Fibroblast of upper back skin (primary cell): ENCODE measurements around the gene PHLDB2.

Experiments used
- DNase-seq: peaks from one replicate; pipeline ENCODE4 v3.0.0-alpha.2; 2013

PHLDB2 gene

GRCh38 chr3:111852540-111852939 is 6.5 kb upstream of the PHLDB2 start:
- no peak for DNase-seq

- DNase-seq: no peak
Observed at GRCh38 chr3:111853068-111853467, 6.0 kb upstream of the PHLDB2 start.

GRCh38 chr3:111854990-111855389 is 4.1 kb upstream of the PHLDB2 start:
- DNase-seq: no peak

GRCh38 chr3:111856501-111856900 is 2.6 kb upstream of the PHLDB2 start:
- DNase-seq: no peak

- DNase-seq: no peak
Observed at GRCh38 chr3:111857474-111857873, 1.6 kb upstream of the PHLDB2 start.

- no peak for DNase-seq
Observed at GRCh38 chr3:111858642-111859041, 423 bp upstream of the PHLDB2 start.

GRCh38 chr3:111859974-111860859 is 1.2 kb downstream of the PHLDB2 start:
- peak; percentile 91 for DNase-seq

- DNase-seq: no peak
Observed at GRCh38 chr3:111861391-111861790, 2.3 kb downstream of the PHLDB2 start.

GRCh38 chr3:111862415-111862814 is 3.4 kb downstream of the PHLDB2 start:
- DNase-seq: no peak

GRCh38 chr3:111862974-111863373 is 3.9 kb downstream of the PHLDB2 start:
- no peak for DNase-seq

GRCh38 chr3:111863942-111864694 is 5.1 kb downstream of the PHLDB2 start:
- DNase-seq: no peak

GRCh38 chr3:111864821-111865656 is 6.0 kb downstream of the PHLDB2 start:
- peak; percentile 96 for DNase-seq

- no peak for DNase-seq
Observed at GRCh38 chr3:111867889-111868426, 8.9 kb downstream of the PHLDB2 start.

GRCh38 chr3:111870620-111871019 is 11.6 kb downstream of the PHLDB2 start:
- DNase-seq: peak; percentile 65

GRCh38 chr3:111871809-111872623 is 13.0 kb downstream of the PHLDB2 start:
- no peak for DNase-seq

- DNase-seq: no peak
Observed at GRCh38 chr3:111872979-111873378, 13.9 kb downstream of the PHLDB2 start.

- peak; percentile 68 for DNase-seq
Observed at GRCh38 chr3:111874177-111874820, 15.2 kb downstream of the PHLDB2 start.

GRCh38 chr3:111881480-111881879 is 22.4 kb downstream of the PHLDB2 start:
- DNase-seq: no peak

- no peak for DNase-seq
Observed at GRCh38 chr3:111882194-111882593, 23.1 kb downstream of the PHLDB2 start.

- DNase-seq: no peak
Observed at GRCh38 chr3:111882799-111883198, 23.7 kb downstream of the PHLDB2 start.

GRCh38 chr3:111884411-111885018 is 25.4 kb downstream of the PHLDB2 start:
- no peak for DNase-seq
